HG02763 (cell line): ENCODE measurements around the gene RXFP3.
"Not testable (repeated sequence)": the region's sequence is repeated elsewhere in the genome, so short reads cannot be mapped to it uniquely, and the experiment has no call there.

ENCODE experiments used
- ATAC-seq: cut with Tn5 transposase; IDR thresholded peaks from one replicate; pipeline ENCODE4 v1.9.1; 2021; ENCODE audit warnings: mild to moderate bottlenecking, moderate library complexity; ENCODE audit not compliant: unreplicated experiment

The RXFP3 gene

DNA sequence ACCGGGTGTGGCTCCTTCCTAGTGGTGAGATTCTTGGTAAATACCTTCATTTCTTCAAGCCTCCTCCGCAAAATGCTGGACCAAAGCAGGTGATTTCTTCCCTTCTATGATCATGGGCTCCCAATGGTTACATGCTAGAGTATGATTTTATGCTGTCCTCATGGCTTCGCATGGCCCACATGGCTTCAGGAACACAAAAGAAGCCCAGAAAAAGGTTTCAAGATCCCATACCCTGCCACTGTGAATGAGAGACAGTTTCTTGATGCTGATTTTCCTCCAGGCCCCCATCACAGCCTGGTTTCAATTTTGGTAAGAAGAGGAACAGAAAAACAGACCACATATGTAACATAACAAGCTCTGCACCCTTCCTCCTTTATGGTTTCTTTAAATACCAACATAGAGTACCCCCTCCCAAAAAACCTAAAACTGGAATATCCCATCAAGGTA lies 2.4 kb upstream of the RXFP3 start:
- peak; percentile 88 for ATAC-seq

DNA sequence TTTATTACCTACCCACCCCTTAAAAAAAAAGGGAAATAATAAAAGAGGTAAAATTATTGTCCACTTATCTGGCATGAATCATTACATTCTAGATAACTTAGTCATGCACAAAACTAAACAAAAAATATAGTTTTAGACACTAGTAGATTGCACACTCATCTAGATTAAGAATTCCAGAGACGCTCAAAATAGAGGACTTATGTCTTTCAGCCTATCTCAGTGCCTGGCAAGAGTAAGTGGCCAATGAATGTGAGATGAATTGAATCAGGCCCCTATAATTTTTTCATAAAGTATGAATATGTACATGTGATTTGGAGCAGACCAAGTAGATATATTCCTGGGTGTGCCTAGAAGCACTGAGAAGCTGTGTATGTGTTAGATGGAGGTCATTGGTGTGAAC lies 2.0 kb upstream of the RXFP3 start:
- ATAC-seq = peak; percentile 29

GRCh38 chr5:33936004-33936380 lies 194 bp upstream of the RXFP3 start:
- ATAC-seq = no peak

GRCh38 chr5:33937017-33937706 lies 976 bp downstream of the RXFP3 start:
- ATAC-seq = no peak

DNA sequence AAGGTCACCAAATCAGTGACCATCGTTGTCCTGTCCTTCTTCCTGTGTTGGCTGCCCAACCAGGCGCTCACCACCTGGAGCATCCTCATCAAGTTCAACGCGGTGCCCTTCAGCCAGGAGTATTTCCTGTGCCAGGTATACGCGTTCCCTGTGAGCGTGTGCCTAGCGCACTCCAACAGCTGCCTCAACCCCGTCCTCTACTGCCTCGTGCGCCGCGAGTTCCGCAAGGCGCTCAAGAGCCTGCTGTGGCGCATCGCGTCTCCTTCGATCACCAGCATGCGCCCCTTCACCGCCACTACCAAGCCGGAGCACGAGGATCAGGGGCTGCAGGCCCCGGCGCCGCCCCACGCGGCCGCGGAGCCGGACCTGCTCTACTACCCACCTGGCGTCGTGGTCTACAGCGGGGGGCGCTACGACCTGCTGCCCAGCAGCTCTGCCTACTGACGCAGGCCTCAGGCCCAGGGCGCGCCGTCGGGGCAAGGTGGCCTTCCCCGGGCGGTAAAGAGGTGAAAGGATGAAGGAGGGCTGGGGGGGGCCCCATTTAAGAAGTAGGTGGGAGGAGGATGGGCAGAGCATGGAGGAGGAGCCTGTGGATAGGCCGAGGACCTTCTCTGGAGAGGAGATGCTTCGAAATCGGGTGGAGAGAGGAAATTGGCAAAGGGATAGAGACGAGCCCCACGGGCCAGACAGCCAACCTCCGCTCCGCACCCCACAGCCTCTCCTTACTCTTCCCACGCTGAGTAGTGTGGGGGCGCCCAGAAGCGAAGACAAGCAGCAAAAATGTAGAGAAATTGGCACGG lies 1.7 kb downstream of the RXFP3 start:
- ATAC-seq = no peak

- ATAC-seq = no peak
Observed at GRCh38 chr5:33938507-33938796, 2.3 kb downstream of the RXFP3 start.

DNA sequence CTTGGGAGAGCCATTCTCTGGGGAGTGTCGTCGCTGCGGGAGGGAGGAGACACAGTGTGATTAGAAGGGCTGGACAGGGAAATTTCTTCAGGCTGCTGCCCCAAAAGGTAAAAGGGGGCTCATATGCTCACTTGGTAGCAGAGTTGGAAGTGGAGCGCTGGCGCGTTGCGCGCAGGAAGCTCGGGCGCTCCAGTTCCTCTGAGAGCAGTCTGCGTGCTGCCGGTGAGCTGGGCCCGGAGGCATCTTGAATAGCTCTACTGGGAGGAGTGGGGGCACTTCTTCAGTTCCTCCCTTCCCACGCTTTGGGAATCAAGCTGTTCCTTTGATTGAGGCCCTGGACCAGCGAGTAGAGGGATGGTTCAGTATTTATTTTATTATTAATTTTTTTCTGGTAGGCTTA lies 2.7 kb downstream of the RXFP3 start:
- ATAC-seq = no peak

GRCh38 chr5:33939556-33940262 lies 3.5 kb downstream of the RXFP3 start:
- no peak for ATAC-seq

- no peak for ATAC-seq
Observed at GRCh38 chr5:33941090-33941489, 4.9 kb downstream of the RXFP3 start.

DNA sequence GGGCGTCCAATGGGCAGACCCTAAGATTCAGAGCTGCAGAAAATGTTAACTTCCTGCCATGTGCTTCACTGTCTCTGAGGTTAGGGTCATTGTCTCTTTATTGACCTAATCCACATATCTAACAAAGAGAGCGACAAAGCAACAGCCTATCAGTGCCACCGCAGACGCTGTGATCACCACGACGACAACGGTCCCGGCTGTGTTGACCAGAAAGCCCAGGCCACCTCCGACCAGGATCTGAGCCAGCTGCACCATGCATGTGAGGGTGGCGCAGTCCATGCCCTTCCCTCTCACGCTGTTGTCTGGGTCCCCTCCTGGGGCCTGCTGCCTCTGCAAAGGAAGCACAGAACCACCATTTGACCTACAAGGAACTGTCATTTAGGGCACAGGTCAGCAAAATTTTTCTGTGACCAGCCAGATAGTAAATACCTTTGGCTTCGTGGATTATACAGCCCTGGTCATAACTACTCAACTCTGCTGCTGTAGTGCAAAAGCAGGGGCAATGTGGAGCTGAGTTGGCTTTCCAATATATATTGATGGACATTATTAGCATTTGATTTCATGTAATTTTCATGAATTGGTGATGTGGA lies 8.5 kb downstream of the RXFP3 start:
- no peak for ATAC-seq

GRCh38 chr5:33952175-33952574 lies 16.0 kb downstream of the RXFP3 start:
- not testable (repeated sequence) for ATAC-seq

GRCh38 chr5:33957577-33958150 lies 21.5 kb downstream of the RXFP3 start:
- no peak for ATAC-seq

DNA sequence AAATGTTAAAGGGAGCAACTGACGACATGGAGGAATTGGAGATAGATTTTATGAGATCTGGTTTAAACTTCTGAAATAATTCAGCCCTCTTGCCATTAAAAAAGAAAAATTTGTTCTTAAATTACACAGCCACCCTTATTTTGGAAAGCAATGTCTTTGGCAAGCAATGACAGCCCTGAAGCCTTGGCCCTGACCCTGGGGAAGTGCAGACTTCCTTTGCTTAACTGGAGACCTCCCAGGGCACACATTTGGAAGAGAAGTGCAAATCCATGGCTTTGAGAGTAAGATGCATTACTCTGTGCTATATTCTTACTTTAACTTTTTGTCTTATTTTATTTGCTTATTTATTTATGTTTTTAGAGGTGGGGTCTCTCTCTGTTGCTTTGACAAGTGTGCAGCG lies 22.0 kb downstream of the RXFP3 start:
- ATAC-seq = no peak

- no peak for ATAC-seq
Observed at GRCh38 chr5:33964132-33964700, 28.0 kb downstream of the RXFP3 start.

DNA sequence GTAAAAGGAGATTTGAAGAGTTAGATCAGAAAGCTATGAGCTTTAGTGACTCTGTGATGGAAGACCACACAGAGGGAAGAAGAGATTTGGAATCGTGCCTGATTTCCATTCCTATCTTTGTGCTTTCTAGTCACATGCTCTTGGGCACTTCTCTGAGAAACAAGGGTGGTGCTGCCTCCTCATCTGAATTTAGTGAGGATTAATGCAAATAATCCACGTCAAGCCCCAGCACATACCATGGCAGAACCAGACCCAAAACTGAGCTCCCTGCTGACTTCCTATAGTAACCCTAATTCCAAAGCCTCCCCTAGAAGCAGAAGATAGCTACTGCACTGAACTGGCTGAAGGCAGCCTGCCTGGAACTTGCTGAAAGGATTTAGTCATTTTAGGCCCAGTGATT lies 30.6 kb downstream of the RXFP3 start:
- ATAC-seq = no peak

DNA sequence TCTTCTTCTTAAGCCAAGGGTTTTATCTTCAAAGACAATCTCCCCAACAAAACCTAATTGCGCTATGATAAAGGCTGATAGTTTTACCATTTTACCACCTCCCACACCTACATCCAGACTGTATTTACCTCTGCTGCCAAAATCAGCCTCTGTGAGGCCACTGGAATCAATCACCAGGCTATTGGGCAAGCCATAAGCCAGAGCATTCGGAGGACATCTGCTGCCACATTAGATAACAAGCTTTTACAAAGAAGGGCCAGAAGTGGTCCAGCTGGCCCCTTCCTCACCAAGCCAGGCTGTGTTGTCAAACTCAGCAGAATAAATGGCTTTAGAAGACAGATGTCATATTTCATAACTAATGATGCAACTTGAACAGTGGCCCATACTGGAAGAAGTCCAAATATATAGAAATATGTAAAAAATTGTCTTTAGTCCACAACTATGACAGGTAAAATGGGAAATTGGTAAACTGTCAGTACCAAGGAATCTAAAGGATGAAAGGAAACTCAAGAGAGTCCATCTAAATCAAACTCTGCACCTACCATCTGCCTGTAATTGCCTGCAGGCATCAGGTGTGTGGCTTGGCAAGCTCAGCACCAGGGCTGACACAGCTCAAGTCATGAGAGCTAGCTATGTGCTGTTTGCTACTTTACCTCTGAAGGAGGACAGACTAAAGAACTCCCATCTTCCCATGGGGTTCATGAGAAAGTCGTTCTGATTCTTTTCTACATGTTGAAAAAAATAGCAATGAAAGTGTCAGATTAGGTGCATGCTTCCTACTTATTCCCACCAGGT lies 32.2 kb downstream of the RXFP3 start:
- ATAC-seq = no peak

GRCh38 chr5:33969572-33970452 lies 33.6 kb downstream of the RXFP3 start:
- ATAC-seq = no peak

DNA sequence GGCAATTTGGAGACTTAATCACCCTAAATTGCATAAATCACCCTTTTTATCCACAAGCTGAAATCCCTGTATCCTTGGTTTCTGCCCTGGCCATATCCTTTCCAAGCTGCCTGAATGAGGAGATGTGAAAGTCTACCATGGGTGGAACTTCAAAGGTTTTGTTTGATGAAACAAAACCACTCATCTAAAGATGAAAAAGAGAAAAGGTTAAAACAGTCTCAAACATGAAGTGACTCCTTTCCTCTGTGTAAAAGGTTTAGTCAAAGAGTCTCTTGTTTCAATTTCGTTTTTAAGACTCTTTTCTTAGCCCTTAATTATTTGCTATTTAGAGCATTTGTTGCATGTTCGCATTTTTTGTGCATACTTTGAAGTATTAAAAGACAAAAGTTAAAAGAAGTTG lies 37.1 kb downstream of the RXFP3 start:
- peak; percentile 50 for ATAC-seq

GRCh38 chr5:33975852-33976251 lies 39.7 kb downstream of the RXFP3 start:
- no peak for ATAC-seq
